Ishikawa (cell line): ENCODE results near the gene CCT6A.

Experiments used
- CEBPB ChIP-seq: IDR thresholded peaks from 2 replicates; pipeline ENCODE4 v1.6.1; 2012
- CREB1 ChIP-seq: IDR thresholded peaks from 2 replicates; pipeline ENCODE4 v1.6.1; 2012; ENCODE audit warnings: low read depth
- EGR1 ChIP-seq: IDR thresholded peaks from 2 replicates; pipeline ENCODE4 v1.6.1; 2012
- EP300 ChIP-seq: IDR thresholded peaks from 2 replicates; pipeline ENCODE4 v1.6.1; 2012; ENCODE audit warnings: borderline replicate concordance
- FOXM1 ChIP-seq: IDR thresholded peaks from 2 replicates; pipeline ENCODE4 v1.6.1; 2012; ENCODE audit warnings: low read depth, borderline replicate concordance
- NFIC ChIP-seq: IDR thresholded peaks from 2 replicates; pipeline ENCODE4 v1.6.1; 2012
- RAD21 ChIP-seq: IDR thresholded peaks from 2 replicates; pipeline ENCODE4 v1.6.1; 2012; ENCODE audit warnings: low read depth
- TAF1 ChIP-seq: IDR thresholded peaks from 2 replicates; pipeline ENCODE4 v1.6.1; 2012; ENCODE audit warnings: low read depth, mild to moderate bottlenecking
- TCF12 ChIP-seq: IDR thresholded peaks from 2 replicates; pipeline ENCODE4 v1.6.1; 2012; ENCODE audit warnings: low read depth
- TEAD4 ChIP-seq: IDR thresholded peaks from 2 replicates; pipeline ENCODE4 v1.6.1; 2012
- YY1 ChIP-seq: IDR thresholded peaks from 2 replicates; pipeline ENCODE4 v1.6.1; 2012; ENCODE audit warnings: low read depth
- ZBTB7A ChIP-seq: IDR thresholded peaks from 2 replicates; pipeline ENCODE4 v1.6.1; 2012; ENCODE audit warnings: low read depth
- TF ChIP-seq, protein P1 (sequence below): IDR thresholded peaks from 2 replicates; pipeline ENCODE4 v1.6.1; 2012
- TF ChIP-seq, protein P2 (sequence below): IDR thresholded peaks from 2 replicates; pipeline ENCODE4 v1.6.1; 2012
- TF ChIP-seq, protein P3 (sequence below): IDR thresholded peaks from 2 replicates; pipeline ENCODE4 v1.6.1; 2012; ENCODE audit warnings: low read depth, mild to moderate bottlenecking

The CCT6A gene

DNA sequence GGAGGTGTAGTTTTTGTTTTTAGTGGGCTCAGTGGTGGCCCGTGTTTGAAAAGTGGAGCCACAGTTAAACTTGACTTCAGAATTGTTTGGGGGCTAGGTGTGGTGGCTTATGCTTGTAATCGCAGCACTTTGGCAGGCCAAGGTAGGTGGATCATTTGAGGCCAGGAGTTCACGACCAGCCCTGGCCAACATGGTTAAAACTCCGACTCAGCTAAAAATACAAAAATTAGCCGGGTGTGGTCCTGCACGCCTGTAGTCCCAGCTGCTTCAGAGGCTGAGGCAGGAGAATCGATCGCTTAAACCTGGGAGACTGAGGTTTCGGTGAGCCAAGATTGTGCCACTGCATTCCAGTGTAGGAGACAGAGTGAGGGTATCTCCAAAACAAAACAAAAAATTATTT, 1.8 kb downstream of the CCT6A start:
- TF ChIP-seq YY1 = no peak
- no peak for TF ChIP-seq ZBTB7A
- no peak for TF ChIP-seq CREB1
- TF ChIP-seq TEAD4 = no peak
- TF ChIP-seq TCF12 = no peak
- no peak for TF ChIP-seq NFIC
- TF ChIP-seq FOXM1 = no peak
- TF ChIP-seq, protein P1, sequence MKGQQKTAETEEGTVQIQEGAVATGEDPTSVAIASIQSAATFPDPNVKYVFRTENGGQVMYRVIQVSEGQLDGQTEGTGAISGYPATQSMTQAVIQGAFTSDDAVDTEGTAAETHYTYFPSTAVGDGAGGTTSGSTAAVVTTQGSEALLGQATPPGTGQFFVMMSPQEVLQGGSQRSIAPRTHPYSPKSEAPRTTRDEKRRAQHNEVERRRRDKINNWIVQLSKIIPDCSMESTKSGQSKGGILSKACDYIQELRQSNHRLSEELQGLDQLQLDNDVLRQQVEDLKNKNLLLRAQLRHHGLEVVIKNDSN = no peak
- TF ChIP-seq EP300 = no peak
- TF ChIP-seq TAF1 = no peak

DNA sequence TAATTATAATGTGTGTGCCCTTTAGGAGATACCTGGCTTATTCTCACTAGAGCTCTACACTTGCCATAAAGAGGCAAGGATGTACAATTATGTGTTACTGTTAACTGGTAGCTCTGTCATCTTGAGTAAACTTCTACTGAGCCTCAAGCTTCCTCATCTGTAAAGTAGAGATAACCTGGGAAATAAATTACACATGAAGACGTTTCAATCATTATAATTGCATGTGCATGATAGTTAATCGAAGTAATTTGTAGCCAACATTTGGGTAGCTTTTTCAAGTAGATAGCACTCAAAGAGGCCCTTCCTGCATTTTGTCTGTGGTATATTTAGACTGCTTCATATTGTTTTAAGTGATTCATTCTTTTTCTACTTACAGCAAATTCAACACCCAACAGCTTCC, 2.4 kb downstream of the CCT6A start:
- no peak for TF ChIP-seq YY1
- no peak for TF ChIP-seq RAD21
- no peak for TF ChIP-seq CREB1
- TF ChIP-seq EP300 = no peak
- no peak for TF ChIP-seq ZBTB7A
- TF ChIP-seq TCF12 = no peak
- TF ChIP-seq FOXM1 = no peak
- TF ChIP-seq, protein P2, sequence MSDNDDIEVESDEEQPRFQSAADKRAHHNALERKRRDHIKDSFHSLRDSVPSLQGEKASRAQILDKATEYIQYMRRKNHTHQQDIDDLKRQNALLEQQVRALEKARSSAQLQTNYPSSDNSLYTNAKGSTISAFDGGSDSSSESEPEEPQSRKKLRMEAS = no peak
- TF ChIP-seq TEAD4 = no peak
- TF ChIP-seq, protein P1 = no peak

DNA sequence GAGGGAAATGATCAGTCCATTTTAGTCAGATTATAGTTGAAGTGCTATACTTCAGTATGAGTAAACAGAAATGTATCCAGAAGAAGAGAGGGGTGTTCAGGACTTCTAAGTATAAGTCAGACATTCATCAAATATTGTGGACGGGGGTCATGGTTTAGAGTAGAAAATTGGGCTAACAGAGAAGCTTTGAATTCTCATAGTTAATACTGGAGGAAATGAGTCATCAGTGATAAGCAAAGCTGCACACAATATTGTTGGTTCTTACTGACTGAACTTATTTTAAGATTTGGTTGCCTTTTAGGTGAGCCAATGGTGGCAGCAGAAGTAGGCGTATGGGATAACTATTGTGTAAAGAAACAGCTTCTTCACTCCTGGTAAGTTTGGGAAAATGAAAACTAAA, 10.8 kb downstream of the CCT6A start:
- TF ChIP-seq ZBTB7A (no peak), TCF12 (no peak), EGR1 (no peak), YY1 (no peak), TEAD4 (no peak), EP300 (no peak)
- TF ChIP-seq, protein P3, sequence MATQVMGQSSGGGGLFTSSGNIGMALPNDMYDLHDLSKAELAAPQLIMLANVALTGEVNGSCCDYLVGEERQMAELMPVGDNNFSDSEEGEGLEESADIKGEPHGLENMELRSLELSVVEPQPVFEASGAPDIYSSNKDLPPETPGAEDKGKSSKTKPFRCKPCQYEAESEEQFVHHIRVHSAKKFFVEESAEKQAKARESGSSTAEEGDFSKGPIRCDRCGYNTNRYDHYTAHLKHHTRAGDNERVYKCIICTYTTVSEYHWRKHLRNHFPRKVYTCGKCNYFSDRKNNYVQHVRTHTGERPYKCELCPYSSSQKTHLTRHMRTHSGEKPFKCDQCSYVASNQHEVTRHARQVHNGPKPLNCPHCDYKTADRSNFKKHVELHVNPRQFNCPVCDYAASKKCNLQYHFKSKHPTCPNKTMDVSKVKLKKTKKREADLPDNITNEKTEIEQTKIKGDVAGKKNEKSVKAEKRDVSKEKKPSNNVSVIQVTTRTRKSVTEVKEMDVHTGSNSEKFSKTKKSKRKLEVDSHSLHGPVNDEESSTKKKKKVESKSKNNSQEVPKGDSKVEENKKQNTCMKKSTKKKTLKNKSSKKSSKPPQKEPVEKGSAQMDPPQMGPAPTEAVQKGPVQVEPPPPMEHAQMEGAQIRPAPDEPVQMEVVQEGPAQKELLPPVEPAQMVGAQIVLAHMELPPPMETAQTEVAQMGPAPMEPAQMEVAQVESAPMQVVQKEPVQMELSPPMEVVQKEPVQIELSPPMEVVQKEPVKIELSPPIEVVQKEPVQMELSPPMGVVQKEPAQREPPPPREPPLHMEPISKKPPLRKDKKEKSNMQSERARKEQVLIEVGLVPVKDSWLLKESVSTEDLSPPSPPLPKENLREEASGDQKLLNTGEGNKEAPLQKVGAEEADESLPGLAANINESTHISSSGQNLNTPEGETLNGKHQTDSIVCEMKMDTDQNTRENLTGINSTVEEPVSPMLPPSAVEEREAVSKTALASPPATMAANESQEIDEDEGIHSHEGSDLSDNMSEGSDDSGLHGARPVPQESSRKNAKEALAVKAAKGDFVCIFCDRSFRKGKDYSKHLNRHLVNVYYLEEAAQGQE = no peak
- TF ChIP-seq, protein P2 = no peak

DNA sequence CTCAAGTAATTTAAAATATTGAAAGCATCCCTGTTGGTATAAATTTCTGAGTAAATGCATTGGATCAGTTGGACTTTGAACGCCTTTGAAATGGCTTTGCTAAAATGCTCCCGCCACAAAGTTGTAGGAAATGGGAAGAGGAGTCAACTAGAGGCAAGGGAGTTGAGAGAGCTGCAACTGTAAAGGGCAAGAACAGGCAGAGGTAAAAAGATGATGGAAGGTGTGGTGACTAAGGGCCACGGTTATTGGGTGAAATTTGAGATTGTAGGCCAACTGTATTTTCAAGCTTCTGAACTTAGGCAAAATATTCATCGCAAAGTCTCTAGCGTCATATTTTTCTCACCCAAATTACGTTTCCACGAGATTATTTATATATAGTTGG, 11.9 kb downstream of the CCT6A start:
- TF ChIP-seq EGR1 (no peak), RAD21 (no peak), TAF1 (no peak), TCF12 (no peak), TEAD4 (no peak), CEBPB (no peak), ZBTB7A (no peak), YY1 (no peak), FOXM1 (no peak)
- TF ChIP-seq, protein P2 = no peak
- TF ChIP-seq, protein P1 = no peak
- TF ChIP-seq, protein P3 = no peak

DNA sequence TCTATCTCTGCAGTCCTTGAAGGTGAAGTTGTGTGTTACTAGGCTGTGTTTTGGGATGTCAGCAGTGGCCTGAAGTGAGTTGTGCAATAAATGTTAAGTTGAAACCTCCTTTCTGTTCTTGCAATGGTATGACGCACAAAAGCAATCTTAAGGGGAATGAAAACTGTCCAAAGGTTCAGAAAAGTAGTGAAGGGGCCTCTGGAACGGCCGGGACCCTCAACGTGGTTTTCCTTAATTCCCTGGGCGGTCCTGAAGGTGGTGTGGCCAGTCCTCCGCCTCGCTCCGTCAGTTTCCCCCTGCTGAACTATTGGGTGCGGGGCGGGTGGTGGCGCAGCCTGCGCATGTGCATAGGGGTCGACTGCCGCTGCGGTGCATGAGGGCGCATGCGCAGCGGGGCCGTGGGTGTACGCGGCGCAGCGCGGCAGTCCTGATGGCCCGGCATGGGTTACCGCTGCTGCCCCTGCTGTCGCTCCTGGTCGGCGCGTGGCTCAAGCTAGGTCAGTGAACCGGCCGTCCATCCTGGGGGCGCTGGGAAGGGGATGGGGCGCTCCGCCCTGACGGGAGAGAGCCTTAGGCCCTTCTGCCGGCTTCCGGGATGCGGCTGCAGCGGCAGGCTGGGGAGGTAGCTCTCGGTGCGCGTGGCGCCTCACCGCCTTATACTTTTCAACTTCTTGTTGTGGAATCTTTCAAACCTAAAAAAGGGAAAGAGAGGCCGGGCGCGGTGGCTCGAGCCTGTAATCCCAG, 12.5 kb downstream of the CCT6A start, which contains the start of gene SUMF2:
Gene SUMF2, plus strand, starts transcription at position 405 of the 744 bp plus-strand sequence. Its CDS starts 26 bp downstream, at position 431.
- TF ChIP-seq TCF12 (no peak; the same call in none of the 2 replicates), CEBPB (peak; percentile 88), TEAD4 (peak; percentile 45; the same call in 1 of the 2 replicates), RAD21 (no peak; the same call in 1 of the 2 replicates), EP300 (no peak), YY1 (peak; percentile 75), TAF1 (peak; percentile 81), FOXM1 (no peak), EGR1 (peak; percentile 67), NFIC (no peak), CREB1 (no peak), ZBTB7A (no peak)
- TF ChIP-seq, protein P1 = no peak
- TF ChIP-seq, protein P2 = peak; percentile 74
- TF ChIP-seq, protein P3 = no peak
